Measurements from ENCODE around the gene ART1. TPM values are rescaled to one million over a fixed set of nuclear protein-coding genes. Genes with fewer than 3 reads are reported as not detected.

ART1 gene
- total RNA-seq, 1 donor from 2014 or later: 5.6 TPM

DNA sequence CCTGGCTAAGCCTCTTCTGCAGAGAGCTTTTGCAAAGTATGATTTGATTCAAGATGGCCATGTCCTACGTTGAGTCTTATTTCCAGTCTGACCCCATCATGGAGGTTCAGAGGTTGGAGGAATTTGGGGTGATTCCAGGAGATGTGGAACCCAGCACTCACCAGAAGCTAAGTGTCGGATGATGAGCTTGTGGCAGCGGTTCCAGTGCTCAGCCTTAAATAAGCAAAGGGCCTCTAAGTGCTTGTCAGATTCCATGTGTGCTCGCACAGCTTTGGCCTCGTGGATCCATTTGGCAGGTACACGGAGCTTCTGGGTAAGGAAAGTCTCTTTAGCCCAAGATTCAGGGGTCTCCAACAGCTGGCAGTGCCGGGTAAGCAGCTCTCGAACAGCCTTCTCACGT is 38.1 kb downstream of the ART1 start:
- no peak overlapping the region for H3K27ac ChIP-seq
- no peak overlapping the region for H3K4me3 ChIP-seq
- intact Hi-C loops (cut with DNase I): no loop called here
- no peak for TF ChIP-seq CTCF (IDR thresholded peaks at IDR 0.05)
- H3K27me3 ChIP-seq: no peaks in the 10 kb centered on the region
- H3K36me3 ChIP-seq: peaks cover 78 to 97% of the 10 kb centered on the region in 2 donors
- no peaks in the 10 kb centered on the region for H3K9me3 ChIP-seq
- H3K4me1 ChIP-seq: no peaks in the 10 kb centered on the region
- no peak for DNase-seq (ENCODE audit: low spot score in 2 of 2)

- Histone ChIP-seq H3K4me1 (no peaks in the 10 kb centered on the region), H3K27me3 (no peaks in the 10 kb centered on the region), H3K9me3 (no peaks in the 10 kb centered on the region), H3K27ac (no peak overlapping the region), H3K36me3 (peaks cover 76 to 95% of the 10 kb centered on the region in 2 donors), H3K4me3 (no peak overlapping the region)
- TF ChIP-seq CTCF (IDR thresholded peaks at IDR 0.05): no peak
- intact Hi-C loops (cut with DNase I): no loop called here
- no peak for DNase-seq (ENCODE audit: low spot score in 2 of 2)
These were observed 39.3 kb downstream of the ART1 start for GRCh38 chr11:3684129-3684818.

- H3K36me3 ChIP-seq: peaks cover 78 to 95% of the 10 kb centered on the region in 2 donors
- no peaks in the 10 kb centered on the region for H3K9me3 ChIP-seq
- no peak overlapping the region for H3K27ac ChIP-seq
- TF ChIP-seq CTCF (IDR thresholded peaks at IDR 0.05): no peak
- no peak for DNase-seq (ENCODE audit: low spot score in 2 of 2)
- no peaks in the 10 kb centered on the region for H3K27me3 ChIP-seq
- H3K4me1 ChIP-seq: no peaks in the 10 kb centered on the region
- intact Hi-C loops (cut with DNase I): no loop called here
- no peak overlapping the region for H3K4me3 ChIP-seq
These were observed 39.9 kb downstream of the ART1 start for GRCh38 chr11:3684819-3685172.

GRCh38 chr11:3685923-3686322 is 41.0 kb downstream of the ART1 start:
- Histone ChIP-seq H3K27ac (no peak overlapping the region), H3K27me3 (no peaks in the 10 kb centered on the region), H3K9me3 (no peaks in the 10 kb centered on the region), H3K36me3 (peaks cover 75 to 95% of the 10 kb centered on the region in 2 donors), H3K4me3 (no peak overlapping the region), H3K4me1 (no peaks in the 10 kb centered on the region)
- no peak for TF ChIP-seq CTCF (IDR thresholded peaks at IDR 0.05)
- intact Hi-C loops (cut with DNase I): no loop called here
- no peak for DNase-seq (ENCODE audit: low spot score in 2 of 2)

DNA sequence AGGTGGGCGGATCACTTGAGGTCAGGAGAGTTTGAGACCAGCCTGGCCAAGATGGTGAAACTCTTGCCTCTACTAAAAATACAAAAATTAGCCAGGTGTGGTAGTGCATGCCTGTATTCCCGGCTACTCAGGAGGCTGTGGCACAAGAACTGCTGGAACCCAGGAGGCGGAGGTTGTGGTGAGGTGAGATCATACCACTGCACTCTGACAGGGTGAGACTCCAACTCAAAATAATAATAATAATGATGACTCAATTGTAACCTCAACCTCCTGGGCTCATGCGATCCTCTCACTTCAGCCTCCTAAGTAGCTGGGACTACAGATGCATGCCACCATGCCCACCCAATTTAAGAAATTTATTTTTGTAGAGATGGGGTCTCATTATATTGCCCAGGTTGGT is 41.8 kb downstream of the ART1 start:
- no peak for TF ChIP-seq CTCF (IDR thresholded peaks at IDR 0.05)
- Histone ChIP-seq H3K36me3 (peaks cover 75 to 95% of the 10 kb centered on the region in 2 donors), H3K27ac (no peak overlapping the region), H3K4me1 (no peaks in the 10 kb centered on the region), H3K4me3 (no peak overlapping the region), H3K9me3 (no peaks in the 10 kb centered on the region), H3K27me3 (no peaks in the 10 kb centered on the region)
- intact Hi-C loops (cut with DNase I): no loop called here
- DNase-seq (ENCODE audit: low spot score in 2 of 2): no peak

- peaks cover 72 to 89% of the 10 kb centered on the region in 2 donors for H3K36me3 ChIP-seq
- no peaks in the 10 kb centered on the region for H3K27me3 ChIP-seq
- H3K4me3 ChIP-seq: no peak overlapping the region
- DNase-seq (ENCODE audit: low spot score in 2 of 2): no peak
- H3K9me3 ChIP-seq: no peaks in the 10 kb centered on the region
- H3K4me1 ChIP-seq: no peaks in the 10 kb centered on the region
- no peak for TF ChIP-seq CTCF (IDR thresholded peaks at IDR 0.05)
- H3K27ac ChIP-seq: no peak overlapping the region
- intact Hi-C loops (cut with DNase I): no loop called here
These were observed 55.5 kb downstream of the ART1 start for GRCh38 chr11:3700410-3700809.
